HG02885 (cell line): Measurements from ENCODE around the gene ZBTB11.
"Not testable (repeated sequence)": the region's sequence is repeated elsewhere in the genome, so short reads cannot be mapped to it uniquely, and the experiment has no call there.

Experiments used
- ATAC-seq: cut with Tn5 transposase; IDR thresholded peaks from one replicate; pipeline ENCODE4 v1.9.1; 2021; ENCODE audit warnings: mild to moderate bottlenecking; ENCODE audit not compliant: unreplicated experiment, poor library complexity

Gene ZBTB11

DNA sequence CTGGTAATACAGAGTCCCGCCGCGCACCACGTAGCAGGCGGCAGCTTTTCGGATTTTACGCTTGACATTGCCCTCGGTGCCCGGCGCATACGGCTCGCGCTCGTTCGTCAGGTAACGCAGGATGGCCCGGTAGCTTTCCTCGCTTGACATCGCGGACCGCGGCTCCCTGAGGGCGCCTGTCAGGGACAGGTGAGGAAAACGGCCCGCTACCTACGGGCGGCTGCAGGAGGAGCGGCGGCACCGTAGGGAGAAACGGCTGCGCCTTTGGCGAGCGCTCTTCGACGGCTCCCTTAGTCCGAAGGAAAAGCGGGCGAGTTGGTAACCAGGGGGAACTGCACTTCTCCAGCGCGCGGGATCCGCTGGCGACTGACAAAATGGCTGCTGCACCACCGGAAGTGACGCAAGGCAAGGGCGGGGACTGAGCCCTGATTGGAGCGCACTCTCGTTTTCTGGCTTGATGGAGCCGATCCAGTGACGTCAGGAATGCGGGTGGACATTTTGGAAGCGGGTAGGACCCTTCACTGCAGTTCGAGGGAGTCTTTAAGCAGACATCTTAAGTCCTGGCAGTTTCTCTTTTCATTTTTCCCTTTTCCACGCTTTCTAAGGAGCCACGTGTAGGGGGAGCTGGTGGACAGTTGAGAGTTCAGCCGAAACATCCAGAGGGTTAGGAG is at the start of gene ZBTB11:
Gene ZBTB11 (minus strand): TSS at position 368 of the 671 bp plus-strand sequence. CDS start 218 bp downstream, at position 150.
- peak; percentile 70 for ATAC-seq

DNA sequence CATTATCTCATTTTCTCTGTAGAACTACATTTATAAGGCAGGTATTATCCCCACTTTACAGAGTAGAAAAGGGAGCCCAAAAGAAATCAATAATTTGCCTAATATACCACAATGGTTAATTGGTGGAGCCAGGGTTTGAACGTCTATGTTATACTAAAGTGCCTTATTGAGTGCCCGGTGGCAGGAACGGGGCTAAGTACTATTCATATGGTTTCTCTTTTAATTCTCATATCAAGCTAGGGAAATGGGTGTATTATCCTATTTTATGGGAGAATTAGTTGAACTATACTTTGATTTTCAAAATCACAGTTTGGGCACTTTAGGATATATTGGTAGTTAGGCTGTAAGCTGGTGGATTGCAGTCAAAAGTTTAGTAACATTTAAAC is 49.0 kb upstream of the ZBTB11 start:
- ATAC-seq = no peak

DNA sequence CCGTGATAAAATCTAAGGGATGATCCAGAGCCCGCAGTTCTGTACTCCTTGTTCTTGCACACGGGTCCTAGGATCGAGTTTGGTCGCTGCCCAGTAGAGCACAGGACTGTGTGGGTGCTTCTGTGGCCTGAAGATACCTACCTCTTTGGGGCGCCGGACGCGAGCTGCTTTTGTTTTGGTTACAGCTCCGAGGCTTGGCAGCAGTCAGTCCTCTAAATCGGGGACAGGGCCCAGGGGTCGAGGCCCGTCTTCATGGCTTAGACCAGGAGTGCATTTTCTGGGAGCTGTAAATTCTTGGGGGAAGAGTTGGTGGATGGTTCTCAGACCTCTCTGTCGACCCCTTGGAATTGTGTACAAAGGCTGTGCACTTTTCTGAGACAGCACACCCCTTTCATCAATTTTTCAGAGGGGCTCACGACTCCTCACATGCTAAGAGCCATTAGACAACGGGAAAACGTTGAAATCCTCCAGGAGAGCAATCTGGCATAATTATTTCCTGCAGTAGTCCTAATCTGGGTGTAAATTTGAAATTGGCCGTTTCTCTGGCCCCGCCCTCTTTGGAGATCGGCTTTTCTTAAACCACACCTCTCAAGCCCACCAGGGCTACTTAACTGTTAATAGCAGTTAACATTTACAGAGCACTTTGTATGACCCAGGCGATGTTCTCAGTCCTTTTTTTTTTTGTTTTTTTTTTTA is 48.4 kb upstream of the ZBTB11 start:
- ATAC-seq = peak; percentile 15

- peak; percentile 88 for ATAC-seq
These were observed 47.6 kb upstream of the ZBTB11 start, which contains the start of gene CEP97 for GRCh38 chr3:101724329-101725193. CEP97 (plus strand) TSS chr3:101724614; CDS start chr3:101724677, 63 bp downstream.

DNA sequence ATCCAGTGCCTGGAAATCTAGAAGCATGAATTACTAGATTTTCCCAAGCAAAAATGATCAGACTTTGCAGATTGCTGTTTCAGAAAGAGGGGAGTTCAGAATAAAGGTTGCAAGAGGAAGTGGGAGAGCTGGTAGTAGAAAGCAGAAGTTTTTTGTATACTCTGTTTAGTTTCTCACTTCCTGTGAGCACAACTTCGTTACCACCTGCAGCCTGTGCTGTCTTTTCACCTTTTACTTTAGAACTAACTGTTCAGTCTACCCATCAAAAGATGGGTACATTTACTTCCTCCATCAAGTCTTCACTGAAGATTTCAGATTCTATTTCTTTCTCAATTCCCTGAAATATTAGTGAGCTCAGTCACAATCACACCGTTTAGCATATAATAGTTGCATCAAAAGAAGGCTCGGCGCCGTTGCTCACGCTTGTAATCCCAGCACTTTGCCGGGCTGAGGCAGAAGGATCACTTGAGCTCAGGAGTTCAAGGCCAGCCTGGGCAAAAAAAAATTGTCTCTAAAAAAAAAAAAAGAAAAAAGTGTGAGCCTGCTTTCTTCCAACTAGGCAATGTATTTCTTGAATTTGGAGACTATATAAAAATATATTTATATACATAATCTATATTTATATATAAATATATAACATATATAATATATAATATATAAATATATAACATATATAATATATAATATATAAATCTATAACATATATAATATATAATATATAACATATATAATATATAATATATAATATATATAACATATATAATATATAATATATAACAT is 45.7 kb upstream of the ZBTB11 start:
- peak; percentile 51 for ATAC-seq

DNA sequence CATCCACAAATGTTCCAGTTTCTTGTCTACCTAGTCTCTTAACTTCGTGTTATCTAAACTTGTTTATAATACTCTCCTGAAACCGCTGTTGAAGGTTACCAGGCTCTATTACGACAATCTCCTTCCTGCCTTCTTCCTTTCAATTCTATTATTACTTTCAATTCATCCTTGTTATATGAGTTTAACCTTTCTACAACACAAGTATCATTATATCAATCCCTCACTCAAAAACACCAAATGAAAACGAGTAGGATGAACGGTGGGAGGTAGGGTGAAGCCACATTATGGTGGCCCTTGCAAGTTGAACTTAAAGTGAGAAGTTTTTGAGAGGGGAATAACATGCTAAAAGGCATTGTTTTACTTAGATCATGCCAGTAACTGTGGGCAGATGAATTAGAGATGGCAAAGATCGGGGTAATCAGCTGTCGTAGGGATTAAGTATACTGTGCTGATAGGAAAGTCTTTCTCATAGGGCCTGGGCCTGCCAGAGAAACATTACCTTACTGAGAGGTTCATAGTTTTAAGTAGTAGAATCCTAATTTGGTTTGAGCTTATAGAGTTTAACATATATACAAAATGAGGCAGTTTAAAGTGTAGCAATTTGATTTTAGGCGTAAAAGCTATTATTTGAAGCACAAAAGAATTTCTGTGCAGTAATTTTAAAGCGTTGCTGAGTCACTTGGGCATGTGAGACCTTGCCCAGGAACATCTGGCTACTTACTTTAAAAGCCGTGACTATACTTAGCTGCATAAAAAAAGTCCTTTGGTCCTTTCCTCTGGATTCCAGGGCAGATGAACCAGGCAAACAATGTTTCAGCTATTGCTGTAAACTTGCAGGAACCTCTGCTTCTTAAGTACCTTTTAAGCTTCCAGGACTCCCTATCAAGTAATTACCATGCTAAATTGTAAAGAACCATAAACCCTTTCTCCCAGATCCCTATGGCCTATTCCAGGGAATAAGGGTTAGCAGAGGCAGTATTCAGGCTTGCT is 44.2 kb upstream of the ZBTB11 start:
- ATAC-seq = no peak

GRCh38 chr3:101719604-101720185 is 42.8 kb upstream of the ZBTB11 start:
- ATAC-seq = no peak

DNA sequence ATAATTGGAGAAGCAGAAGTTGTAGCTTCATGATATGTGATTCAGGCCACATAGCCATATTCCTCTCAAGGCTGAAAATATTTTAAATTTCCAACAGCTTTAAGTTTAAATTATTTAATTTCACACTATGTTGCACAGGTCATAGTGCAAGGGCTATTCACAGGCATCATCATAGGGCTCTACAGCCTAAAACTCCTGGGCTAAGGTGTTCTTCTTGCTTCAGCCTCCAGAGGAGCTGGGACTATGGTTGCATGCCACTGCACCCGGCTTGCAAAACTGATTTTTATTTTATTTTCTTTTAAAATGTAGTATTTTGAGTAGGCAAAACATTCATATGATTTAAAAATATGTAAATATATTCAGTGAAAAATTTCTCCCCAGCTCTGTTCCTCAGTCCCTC is 41.5 kb upstream of the ZBTB11 start:
- ATAC-seq = no peak

DNA sequence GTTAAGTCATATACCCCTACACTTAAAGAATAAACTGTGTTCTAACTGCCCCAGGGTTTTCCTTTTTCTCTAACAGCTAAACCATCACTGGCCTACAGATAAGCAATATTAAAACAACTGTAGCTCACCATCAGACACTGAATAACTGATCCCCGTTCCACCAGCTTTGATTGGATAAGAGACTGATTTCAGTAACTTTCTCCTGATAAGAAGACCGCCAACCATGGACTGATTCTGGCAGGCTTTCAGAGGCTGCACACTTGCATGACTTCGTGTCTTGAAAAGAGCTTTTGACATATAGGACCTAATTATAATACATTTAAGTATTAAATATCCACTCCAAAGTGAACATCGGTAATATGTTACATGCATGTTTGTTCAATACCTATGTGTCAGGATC is 32.2 kb upstream of the ZBTB11 start:
- no peak for ATAC-seq

GRCh38 chr3:101704639-101705038 is 27.7 kb upstream of the ZBTB11 start:
- not testable (repeated sequence) for ATAC-seq

- ATAC-seq = no peak
These were observed 26.2 kb upstream of the ZBTB11 start for GRCh38 chr3:101703169-101703568.

- ATAC-seq = no peak
These were observed 25.8 kb upstream of the ZBTB11 start for GRCh38 chr3:101702726-101703125.

- peak; percentile 18 for ATAC-seq
These were observed 25.0 kb upstream of the ZBTB11 start for GRCh38 chr3:101701696-101702634.

DNA sequence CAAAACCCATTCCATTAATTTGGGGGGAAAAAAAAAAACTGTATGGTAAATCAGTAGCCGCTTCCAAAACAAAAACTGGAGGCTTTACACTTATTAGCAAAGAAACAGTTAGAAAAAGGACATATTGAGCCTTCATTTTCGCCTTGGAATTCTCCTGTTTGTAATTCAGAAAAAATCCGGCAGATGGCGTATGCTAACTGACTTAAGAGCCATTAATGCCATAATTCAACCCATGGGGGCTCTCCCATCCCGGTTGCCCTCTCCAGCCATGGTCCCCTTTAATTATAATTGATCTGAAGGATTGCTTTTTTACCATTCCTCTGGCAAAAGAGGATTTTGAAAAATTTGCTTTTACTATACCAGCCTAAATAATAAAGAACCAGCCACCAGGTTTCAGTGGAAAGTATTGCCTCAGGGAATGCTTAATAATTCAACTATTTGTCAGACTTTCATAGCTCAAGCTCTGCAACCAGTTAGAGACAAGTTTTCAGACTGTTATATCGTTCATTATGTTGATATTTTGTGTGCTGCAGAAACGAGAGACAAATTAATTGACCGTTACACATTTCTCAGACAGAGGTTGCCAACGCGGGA is 18.9 kb upstream of the ZBTB11 start:
- no peak for ATAC-seq

DNA sequence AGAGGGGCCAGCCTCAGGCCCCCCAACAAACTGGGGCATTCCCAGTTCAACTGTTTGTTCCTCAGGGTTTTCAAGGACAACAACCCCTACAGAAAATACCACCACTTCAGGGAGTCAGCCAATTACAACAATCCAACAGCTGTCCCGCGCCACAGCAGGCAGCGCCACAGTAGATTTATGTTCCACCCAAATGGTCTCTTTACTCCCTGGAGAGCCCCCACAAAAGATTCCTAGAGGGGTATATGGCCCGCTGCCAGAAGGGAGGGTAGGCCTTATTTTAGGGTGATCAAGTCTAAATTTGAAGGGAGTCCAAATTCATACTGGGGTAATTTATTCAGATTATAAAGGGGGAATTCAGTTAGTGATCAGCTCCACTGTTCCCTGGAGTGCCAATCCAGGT is 17.9 kb upstream of the ZBTB11 start:
- ATAC-seq = not testable (repeated sequence)

- peak; percentile 96 for ATAC-seq
These were observed 16.6 kb upstream of the ZBTB11 start for GRCh38 chr3:101693540-101693939.
